Loucy (cell line): ENCODE data around the gene GSG1L.

ENCODE experiments used
- H2AFZ ChIP-seq: fragments of 200-600 bp; sonication (generic); 2 replicates; pipeline ENCODE4 v1.6.0; 2016; ENCODE audit warnings: antibody characterized with exemption, mild to moderate bottlenecking, low read length, moderate library complexity
- H3F3A ChIP-seq: fragments of 200-600 bp; 2 replicates; pipeline ENCODE4 v1.6.0; 2016; ENCODE audit warnings: antibody characterized with exemption, low read depth, mild to moderate bottlenecking
- H3K27me3 ChIP-seq: fragments of 200-600 bp; sonication (generic); 2 replicates; pipeline ENCODE4 v1.6.1; 2014; ENCODE audit warnings: low read length, mild to moderate bottlenecking; ENCODE audit not compliant: insufficient read depth, poor library complexity, severe bottlenecking
- H3K36me3 ChIP-seq: fragments of 200-600 bp; sonication (generic); 2 replicates; pipeline ENCODE4 v1.6.1; 2016; ENCODE audit warnings: low read length; ENCODE audit not compliant: insufficient read depth
- H3K4me1 ChIP-seq: fragments of 200-600 bp; sonication (generic); 2 replicates; pipeline ENCODE4 v1.5.1; 2014; ENCODE audit warnings: low read length, mild to moderate bottlenecking; ENCODE audit not compliant: insufficient read depth, poor library complexity, severe bottlenecking
- H3K4me2 ChIP-seq: fragments of 200-600 bp; sonication (generic); 2 replicates; pipeline ENCODE4 v1.6.0; 2014; ENCODE audit warnings: antibody characterized with exemption, low read length, low read depth, mild to moderate bottlenecking; ENCODE audit not compliant: poor library complexity, severe bottlenecking
- H3K4me3 ChIP-seq: fragments of 200-600 bp; sonication (generic); 2 replicates; pipeline ENCODE4 v1.5.1; 2014; ENCODE audit warnings: low read length, mild to moderate bottlenecking, mixed read lengths; ENCODE audit not compliant: poor library complexity, severe bottlenecking
- H3K79me2 ChIP-seq: fragments of 200-600 bp; sonication (generic); 2 replicates; pipeline ENCODE4 v1.6.1; 2014; ENCODE audit warnings: low read length; ENCODE audit not compliant: insufficient read depth
- H3K9ac ChIP-seq: fragments of 200-600 bp; sonication (generic); 2 replicates; pipeline ENCODE4 v1.6.0; 2014; ENCODE audit warnings: mild to moderate bottlenecking, low read depth, low read length, moderate library complexity; ENCODE audit not compliant: poor library complexity, severe bottlenecking
- H3K9me2 ChIP-seq: fragments of 200-600 bp; sonication (generic); replicated peaks from 2 replicates; pipeline ENCODE4 v1.6.1; 2016; ENCODE audit warnings: low read depth, low read length, mixed read lengths
- H3K9me3 ChIP-seq: fragments of 200-600 bp; sonication (generic); 2 replicates; pipeline ENCODE4 v1.6.1; 2014; ENCODE audit warnings: mild to moderate bottlenecking, antibody characterized with exemption, low read length, low read depth; ENCODE audit not compliant: insufficient read depth
- H4K20me1 ChIP-seq: fragments of 200-600 bp; sonication (generic); 2 replicates; pipeline ENCODE4 v1.6.0; 2014; ENCODE audit warnings: antibody characterized with exemption, low read length, mild to moderate bottlenecking; ENCODE audit not compliant: insufficient read depth, poor library complexity, severe bottlenecking
- CTCF ChIP-seq: fragments of 200-600 bp; sonication (generic); conservative IDR thresholded peaks from 2 replicates; pipeline ENCODE4 v1.5.1; 2014; ENCODE audit warnings: mild to moderate bottlenecking, antibody characterized with exemption, low read length
- EZH2phosphoT487 ChIP-seq: fragments of 200-600 bp; IDR thresholded peaks from 2 replicates; pipeline ENCODE4 v1.6.1; 2018; ENCODE audit warnings: antibody characterized with exemption, mild to moderate bottlenecking, moderate library complexity, borderline replicate concordance

GSG1L gene

GRCh38 chr16:27764427-27764826, 299.1 kb downstream of the GSG1L start:
- H3K4me3 ChIP-seq: no peak overlapping the region
- H3K36me3 ChIP-seq: no peaks in the 10 kb centered on the region; the same call in 1 of the 2 replicates
- H3K9me3 ChIP-seq: no peaks in the 10 kb centered on the region
- no peaks in the 10 kb centered on the region for H3K79me2 ChIP-seq
- H2AFZ ChIP-seq: no peak overlapping the region
- H3K4me1 ChIP-seq: no peaks in the 10 kb centered on the region
- no peak overlapping the region for H3K9ac ChIP-seq
- H3K27me3 ChIP-seq: no peaks in the 10 kb centered on the region
- no peak for TF ChIP-seq EZH2phosphoT487
- no peak for TF ChIP-seq CTCF
- H3K9me2 ChIP-seq: no peaks in the 10 kb centered on the region
- no peaks in the 10 kb centered on the region for H4K20me1 ChIP-seq
- H3F3A ChIP-seq: no peaks in the 10 kb centered on the region
- H3K4me2 ChIP-seq: no peak overlapping the region

DNA sequence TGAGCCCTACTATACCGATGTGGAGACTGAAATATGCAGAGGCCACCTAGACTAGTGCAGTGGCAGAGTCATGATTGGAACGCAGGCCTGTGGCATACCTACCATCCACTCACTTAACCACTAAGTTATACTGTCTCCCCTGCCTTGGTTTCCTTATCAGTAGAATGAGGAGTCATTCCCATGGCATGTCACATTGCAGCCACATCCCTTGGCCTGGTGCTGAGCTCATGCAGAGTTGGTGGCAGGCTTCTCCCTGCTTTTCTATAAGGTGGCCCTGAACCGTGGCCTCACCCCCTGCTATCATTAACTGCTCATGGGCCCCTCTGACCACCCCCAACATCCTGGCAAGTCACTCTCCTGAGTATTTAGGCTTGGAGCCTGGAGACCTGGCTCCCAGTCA, 301.1 kb downstream of the GSG1L start:
- Histone ChIP-seq H3K36me3 (no peaks in the 10 kb centered on the region; the same call in 1 of the 2 replicates), H3K9me3 (no peaks in the 10 kb centered on the region), H3K27me3 (no peaks in the 10 kb centered on the region), H3K79me2 (no peaks in the 10 kb centered on the region), H3K9ac (no peak overlapping the region), H3K4me2 (no peak overlapping the region), H3K9me2 (no peaks in the 10 kb centered on the region), H3K4me1 (no peaks in the 10 kb centered on the region), H4K20me1 (no peaks in the 10 kb centered on the region), H2AFZ (no peak overlapping the region), H3K4me3 (no peak overlapping the region), H3F3A (no peaks in the 10 kb centered on the region)
- TF ChIP-seq CTCF (no peak), EZH2phosphoT487 (no peak)

DNA sequence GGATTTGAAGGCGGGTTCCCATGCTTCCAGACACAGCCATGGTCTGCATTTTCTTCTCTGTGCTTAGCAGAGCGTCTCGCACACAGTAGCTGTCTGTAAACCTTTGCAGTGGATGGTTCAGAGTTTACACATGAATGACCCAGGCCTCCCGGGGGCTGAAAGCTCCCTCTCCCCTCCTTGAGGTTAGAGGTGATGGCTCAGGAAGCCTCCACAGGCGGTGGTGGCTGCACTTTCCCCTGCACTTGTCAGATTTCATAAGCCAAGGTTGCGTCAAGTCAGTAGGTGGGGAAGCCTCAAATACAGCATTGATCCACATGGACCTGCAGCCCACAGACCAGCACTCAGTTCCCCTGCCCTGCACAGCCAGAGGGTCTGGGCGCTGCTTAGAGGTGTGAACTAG, 301.7 kb downstream of the GSG1L start:
- Histone ChIP-seq H3K9me3 (no peaks in the 10 kb centered on the region), H3K27me3 (no peaks in the 10 kb centered on the region), H4K20me1 (no peaks in the 10 kb centered on the region), H3K79me2 (no peaks in the 10 kb centered on the region), H3K4me1 (no peaks in the 10 kb centered on the region), H3K36me3 (no peaks in the 10 kb centered on the region; the same call in 1 of the 2 replicates), H3K4me2 (no peak overlapping the region), H3K9ac (no peak overlapping the region), H3F3A (no peaks in the 10 kb centered on the region), H3K9me2 (no peaks in the 10 kb centered on the region), H2AFZ (no peak overlapping the region), H3K4me3 (no peak overlapping the region)
- no peak for TF ChIP-seq EZH2phosphoT487
- no peak for TF ChIP-seq CTCF
